Measurements from ENCODE around the gene APOE. TPM values are rescaled to one million over a fixed set of nuclear protein-coding genes. Genes with fewer than 3 reads are reported as not detected.
A peak's percentile ranks its signal among the peaks of the same experiment; 100 is the strongest.
"Not testable (repeated sequence)": the region's sequence is repeated elsewhere in the genome, so short reads cannot be mapped to it uniquely, and the experiment has no call there.

APOE gene
- total RNA-seq, result 100 to 1,000 TPM in 1 of 6 donors, 10 to 100 TPM in 3, 1 to 10 TPM in 2; 3.1 to 379 (median 16.5) TPM
- 10 to 100 TPM; 14.8 to 45.1 TPM for polyA plus RNA-seq

- whole genome bisulfite sequencing, 2 donors, result 4 to 5% methylated on average over 20 of the region's 20 CpGs
- Histone ChIP-seq H3K36me3 (peaks cover 0 to 14% (median 0%) of the 10 kb centered on the region in 3 donors), H3K9me3 (no peaks in the 10 kb centered on the region), H3K27ac (no peak within 1 kb of the TSS), H3K27me3 (no peaks in the 10 kb centered on the region), H3K4me1 (peaks cover 4 to 10% (median 5%) of the 10 kb centered on the region in 3 donors), H3K4me3 (peak within 1 kb of the TSS in 2 of 4 donors; percentile 5 to 14)
- ATAC-seq (peak in 3 of 4 donors; percentile 4 to 52 (median 15)), FAIRE-seq (no peak), DNase-seq (no peak)
- intact Hi-C loops (cut with DNase I), result loop anchor here in 1 of 3 donors (5.0 to 10.0 kb wide), 2 partner anchors 42 to 149 kb away; partner anchors contain the start of gene APOC2
- no peak for TF ChIP-seq CTCF (IDR thresholded peaks at IDR 0.05)
Measured at GRCh38 chr19:44905437-44906160, at the start of gene APOE. APOE (plus strand) TSS chr19:44905796; CDS start chr19:44906625, 829 bp downstream.

- H3K27ac ChIP-seq, result peak overlapping the region; percentile 6 to 76 (median 61)
- H3K9me3 ChIP-seq, result no peaks in the 10 kb centered on the region
- DNase-seq, result peak in 2 of 6 donors; percentile 56 to 57
- peak; percentile 58 to 84 (median 78) for ATAC-seq
- FAIRE-seq, result no peak
- H3K4me1 ChIP-seq, result peaks cover 0 to 22% (median 8%) of the 10 kb centered on the region in 3 donors
- intact Hi-C loops (cut with DNase I), result no loop called here
- TF ChIP-seq CTCF (IDR thresholded peaks at IDR 0.05), result no peak
- no peaks in the 10 kb centered on the region for H3K27me3 ChIP-seq
- H3K4me3 ChIP-seq, result no peak overlapping the region
- no peaks in the 10 kb centered on the region for H3K36me3 ChIP-seq
- 39 to 42% methylated on average over 10 of the region's 10 CpGs for WGBS, 2 donors
Measured at GRCh38 chr19:44856421-44857083, 49.0 kb upstream of the APOE start.

- Histone ChIP-seq H3K9me3 (no peaks in the 10 kb centered on the region), H3K27ac (peak overlapping the region in 2 of 4 donors; percentile 34 to 76), H3K4me1 (peaks cover 0 to 22% (median 8%) of the 10 kb centered on the region in 3 donors), H3K27me3 (no peaks in the 10 kb centered on the region), H3K4me3 (no peak overlapping the region), H3K36me3 (no peaks in the 10 kb centered on the region)
- 16 to 22% methylated on average over 4 of the region's 4 CpGs for WGBS, 2 donors
- intact Hi-C loops (cut with DNase I), result no loop called here
- ATAC-seq (peak in 2 of 4 donors; percentile 80 to 83), FAIRE-seq (no peak), DNase-seq (peak in 1 of 6 donors; percentile 49)
- no peak for TF ChIP-seq CTCF (IDR thresholded peaks at IDR 0.05)
Measured at GRCh38 chr19:44857837-44858236, 47.8 kb upstream of the APOE start.

DNA sequence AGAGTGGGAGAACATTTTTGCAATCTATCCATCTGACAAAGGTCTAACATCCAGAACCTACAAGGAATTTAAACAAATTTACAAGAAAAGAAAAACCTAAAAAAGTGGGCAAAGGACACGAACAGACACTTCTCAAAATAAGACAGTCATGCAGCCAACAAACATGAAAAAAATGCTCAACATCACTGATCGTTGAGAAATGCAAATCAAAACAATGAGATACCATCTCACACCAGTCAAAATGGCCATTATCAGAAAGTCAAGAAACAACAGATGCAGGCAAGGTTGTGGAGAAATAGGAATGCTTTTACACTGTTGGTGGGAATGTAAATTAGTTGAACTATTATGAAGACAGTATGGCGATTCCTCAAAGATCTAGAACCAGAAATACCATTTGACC is 44.0 kb upstream of the APOE start:
- H3K27me3 ChIP-seq; FAIRE-seq; intact Hi-C loops (cut with DNase I); H3K9me3 ChIP-seq; ATAC-seq; H3K36me3 ChIP-seq; DNase-seq; H3K4me3 ChIP-seq; H3K27ac ChIP-seq: not testable (repeated sequence)
- WGBS, 2 donors, result 70 to 73% methylated on average over 3 of the region's 3 CpGs
- peaks cover 0 to 13% (median 4%) of the 10 kb centered on the region in 3 donors for H3K4me1 ChIP-seq

DNA sequence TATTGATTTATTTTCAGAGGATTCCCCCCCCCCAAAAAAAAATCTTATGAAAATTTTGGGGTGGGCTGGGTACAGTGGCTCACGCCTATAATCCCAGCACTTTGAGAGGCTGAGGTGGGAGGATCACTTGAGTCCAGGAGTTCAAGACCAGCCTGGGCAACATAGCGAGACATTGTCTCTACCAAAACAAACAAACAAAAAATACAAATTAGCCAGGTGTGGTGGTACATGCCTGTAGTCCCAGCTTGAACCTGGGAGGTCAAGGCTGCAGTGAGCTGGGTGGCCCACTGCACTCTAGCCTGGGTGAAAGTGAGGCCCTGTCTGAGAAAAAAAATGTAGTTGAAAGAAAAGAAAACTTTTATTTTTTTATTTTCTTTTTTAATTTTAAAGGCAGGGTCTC is 41.6 kb upstream of the APOE start:
- no peak overlapping the region for H3K4me3 ChIP-seq
- WGBS, 2 donors, result 84 to 93% methylated on average over 2 of the region's 2 CpGs
- ATAC-seq (no peak), FAIRE-seq (no peak), DNase-seq (no peak)
- no peak for TF ChIP-seq CTCF (IDR thresholded peaks at IDR 0.05)
- H3K9me3 ChIP-seq, result no peaks in the 10 kb centered on the region
- H3K4me1 ChIP-seq, result peaks cover 0 to under 1% (median 0%) of the 10 kb centered on the region in 3 donors
- intact Hi-C loops (cut with DNase I), result no loop called here
- H3K27me3 ChIP-seq, result no peaks in the 10 kb centered on the region
- peaks cover 0 to 6% (median 0%) of the 10 kb centered on the region in 3 donors for H3K36me3 ChIP-seq
- no peak overlapping the region for H3K27ac ChIP-seq

Data from pancreas (tissue), 10 donors.